ENCODE measurements around the gene TMEM87B.
"Not testable (repeated sequence)": the region's sequence is repeated elsewhere in the genome, so short reads cannot be mapped to it uniquely, and the experiment has no call there.

TMEM87B gene

GRCh38 chr2:112074506-112074905 lies 19.4 kb downstream of the TMEM87B start:
- no peak for DNase-seq

GRCh38 chr2:112075490-112076260 lies 20.6 kb downstream of the TMEM87B start:
- DNase-seq = no peak

GRCh38 chr2:112077814-112078213 lies 22.7 kb downstream of the TMEM87B start:
- DNase-seq = no peak

GRCh38 chr2:112081262-112081661 lies 26.2 kb downstream of the TMEM87B start:
- no peak for DNase-seq

- DNase-seq = no peak
Measured at GRCh38 chr2:112084689-112085374, 29.8 kb downstream of the TMEM87B start.

- DNase-seq = no peak
Measured at GRCh38 chr2:112085375-112085730, 30.3 kb downstream of the TMEM87B start.

- DNase-seq = no peak
Measured at GRCh38 chr2:112085916-112086669, 31.0 kb downstream of the TMEM87B start.

- DNase-seq = no peak
Measured at GRCh38 chr2:112087346-112088020, 32.4 kb downstream of the TMEM87B start.

- DNase-seq = no peak
Measured at GRCh38 chr2:112089375-112089774, 34.3 kb downstream of the TMEM87B start.

- DNase-seq = no peak
Measured at GRCh38 chr2:112092286-112093041, 37.4 kb downstream of the TMEM87B start.

GRCh38 chr2:112093216-112093615 lies 38.1 kb downstream of the TMEM87B start:
- DNase-seq = no peak

- no peak for DNase-seq
Measured at GRCh38 chr2:112095681-112096080, 40.6 kb downstream of the TMEM87B start.

- no peak for DNase-seq
Measured at GRCh38 chr2:112096098-112096497, 41.0 kb downstream of the TMEM87B start.

GRCh38 chr2:112108178-112108832 lies 53.2 kb downstream of the TMEM87B start:
- no peak for DNase-seq

GRCh38 chr2:112109278-112109677 lies 54.2 kb downstream of the TMEM87B start:
- DNase-seq = no peak

- no peak for DNase-seq
Measured at GRCh38 chr2:112110966-112111365, 55.9 kb downstream of the TMEM87B start.

GRCh38 chr2:112113354-112113753 lies 58.3 kb downstream of the TMEM87B start:
- DNase-seq = not testable (repeated sequence)

GRCh38 chr2:112118148-112118547 lies 63.1 kb downstream of the TMEM87B start:
- DNase-seq = no peak

- peak; percentile 24 for DNase-seq
Measured at GRCh38 chr2:112121682-112122254, 66.7 kb downstream of the TMEM87B start.

- DNase-seq = no peak
Measured at GRCh38 chr2:112129060-112129459, 74.0 kb downstream of the TMEM87B start.

- no peak for DNase-seq
Measured at GRCh38 chr2:112133344-112133743, 78.3 kb downstream of the TMEM87B start.
